Activated B cell treated with CpG ODN at 0.5 μM for 24 hours (primary cell): ENCODE results near the gene CNTFR. TPM values are rescaled to one million over a fixed set of nuclear protein-coding genes. Genes with fewer than 3 reads are reported as not detected.
A peak's percentile ranks its signal among the peaks of the same experiment; 100 is the strongest.

Source experiments
- ATAC-seq: fragments of 200-7000 bp; cut with Tn5 transposase; one replicate; pipeline ENCODE4 v1.10.0; 2021; ENCODE audit warnings: low read depth, mild to moderate bottlenecking, moderate library complexity
- CTCF ChIA-PET: fragments of 350-600 bp; sonication (Branson Sonifier 250); formaldehyde crosslinking; loops from one replicate; lab custom pipeline; 2021; ENCODE audit warnings: antibody characterized with exemption; lab: Charles Lee
- POLR2A ChIA-PET: fragments of 350-600 bp; sonication (Branson Sonifier 250); formaldehyde crosslinking; loops from one replicate; lab custom pipeline; 2021; ENCODE audit warnings: antibody characterized with exemption; lab: Charles Lee
- DNase-seq: peaks from one replicate; pipeline ENCODE4 v3.0.0; 2022
- H3K27ac Mint-ChIP-seq: one replicate; pipeline ENCODE4 v1.8.0; 2020; ENCODE audit warnings: mixed read lengths
- H3K27me3 Mint-ChIP-seq: one replicate; pipeline ENCODE4 v1.8.0; 2021; ENCODE audit warnings: mixed read lengths
- H3K36me3 Mint-ChIP-seq: one replicate; pipeline ENCODE4 v1.8.0; 2021; ENCODE audit warnings: low read depth, mixed read lengths
- H3K4me1 Mint-ChIP-seq: one replicate; pipeline ENCODE4 v1.8.0; 2021; ENCODE audit warnings: mixed read lengths
- H3K4me3 Mint-ChIP-seq: one replicate; pipeline ENCODE4 v1.8.0; 2020; ENCODE audit warnings: mild to moderate bottlenecking, mixed read lengths
- H3K9me3 Mint-ChIP-seq: one replicate; pipeline ENCODE4 v1.8.0; 2020; ENCODE audit warnings: mixed read lengths
- CTCF ChIP-seq: fragments of 200-600 bp; IDR thresholded peaks from one replicate; pipeline ENCODE4 v1.8.0; 2022; ENCODE audit warnings: antibody characterized with exemption, mild to moderate bottlenecking
- intact Hi-C: fragments of 100-400 bp; cut with micrococcal nuclease; formaldehyde crosslinking; loops from one replicate; pipeline ENCODE4 v1.15.1; 2024
- total RNA-seq: library from RNA; stranded (reverse); gene quantifications from 2 replicates; pipeline ENCODE4 v1.2.3, GENCODE V29; 2022

Gene CNTFR
- total RNA-seq, 1 donor from 2014 or later = not detected

DNA sequence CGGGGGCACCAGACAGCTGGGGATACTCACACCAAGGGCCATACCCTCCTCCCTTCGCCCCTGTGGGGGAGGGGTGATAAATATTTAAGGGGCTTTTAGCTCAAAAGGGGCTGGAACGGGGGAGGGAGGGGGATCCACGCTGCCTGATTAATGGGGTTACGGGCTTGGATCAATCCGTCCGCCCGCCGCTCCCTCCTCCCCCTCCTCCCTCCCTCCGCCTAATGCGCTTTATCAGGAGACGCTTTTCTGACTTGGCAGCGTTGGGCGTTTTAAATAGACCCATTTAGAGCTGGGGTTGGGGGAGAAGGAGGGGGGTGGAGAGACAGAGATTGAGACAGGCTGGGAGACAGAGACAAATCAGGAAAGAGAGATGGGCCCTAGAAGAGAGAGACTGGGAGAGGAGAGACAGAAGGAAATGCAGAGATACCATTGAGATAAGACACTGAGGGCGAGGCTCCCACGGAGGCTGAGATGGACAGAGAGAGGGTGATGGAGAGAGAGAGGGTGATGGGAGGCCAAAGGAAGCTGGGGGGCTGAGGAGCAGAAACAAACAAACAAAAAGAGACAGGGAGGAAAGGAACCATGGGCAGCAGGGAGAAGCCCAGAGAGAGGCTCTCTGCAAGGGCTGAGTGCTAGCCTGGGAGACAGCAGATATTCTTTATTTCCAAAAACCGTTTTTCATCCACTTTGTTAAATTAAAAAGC, 10.3 kb downstream of the CNTFR start:
- intact Hi-C loops = no loop called here
- POLR2A ChIA-PET = no interaction called here

DNA sequence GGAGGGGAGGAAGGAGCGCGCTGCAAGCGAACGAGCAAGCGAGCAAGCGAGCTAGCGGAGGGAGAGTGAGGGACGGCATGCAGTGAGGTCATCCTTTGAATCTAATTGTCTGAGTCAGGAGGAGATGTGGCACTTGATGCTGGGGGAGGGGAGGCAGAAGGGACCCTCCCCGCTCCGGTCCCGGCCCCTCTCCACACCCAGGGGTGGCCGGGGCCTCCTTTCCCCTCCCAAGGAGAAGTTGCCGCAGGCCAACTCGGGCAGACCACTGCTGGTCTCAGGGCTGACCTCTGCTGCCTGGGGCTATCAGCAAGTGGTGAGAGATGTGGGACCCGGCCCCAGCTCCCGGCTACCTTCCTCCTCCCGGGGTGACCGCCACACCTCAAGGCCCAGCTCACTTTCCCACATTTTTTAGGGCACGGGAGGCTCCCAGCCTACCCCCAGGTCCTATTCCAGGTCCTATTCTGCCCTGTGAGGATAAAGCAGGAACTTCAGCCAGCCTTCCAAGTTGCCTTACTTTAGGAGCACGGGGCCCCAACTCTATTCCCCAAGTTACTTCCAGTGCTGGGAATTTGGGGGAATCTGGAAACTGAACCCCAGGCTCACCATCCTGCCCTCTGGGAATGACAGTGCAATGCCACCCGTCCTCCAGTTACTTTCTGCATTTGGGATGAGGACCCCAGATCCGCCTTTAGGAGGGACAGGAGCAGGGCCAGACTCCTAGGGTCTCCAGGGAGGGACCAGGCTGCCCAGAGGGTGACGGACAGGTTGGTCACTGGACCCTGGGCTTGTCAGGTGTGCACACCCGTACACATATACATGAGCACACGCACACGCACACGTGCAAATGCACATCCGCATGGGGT, 11.1 kb downstream of the CNTFR start:
- ATAC-seq (peak; percentile 52), DNase-seq (no peak)
- intact Hi-C loops = no loop called here
- no peak overlapping the region for H3K4me3 Mint-ChIP-seq
- H3K9me3 Mint-ChIP-seq = no peaks in the 10 kb centered on the region
- ChIA-PET CTCF (interaction anchor here (1.7 kb wide), 1 partner anchor 13 kb away, joined by 5 read pairs; no protein-coding TSS in a partner anchor), POLR2A (no interaction called here)
- no peak overlapping the region for H3K27ac Mint-ChIP-seq
- H3K4me1 Mint-ChIP-seq = peaks cover 12% of the 10 kb centered on the region
- no peak for TF ChIP-seq CTCF
- no peaks in the 10 kb centered on the region for H3K36me3 Mint-ChIP-seq
- peaks cover 61% of the 10 kb centered on the region for H3K27me3 Mint-ChIP-seq

More for the DNA sequence above, 10.3 kb downstream of the CNTFR start:
- no peak for TF ChIP-seq CTCF
- H3K27ac Mint-ChIP-seq = no peak overlapping the region
- DNase-seq (no peak), ATAC-seq (no peak)
- H3K4me1 Mint-ChIP-seq = peaks cover 12% of the 10 kb centered on the region
- H3K9me3 Mint-ChIP-seq = no peaks in the 10 kb centered on the region
- peaks cover 65% of the 10 kb centered on the region for H3K27me3 Mint-ChIP-seq
- no peak overlapping the region for H3K4me3 Mint-ChIP-seq
- no peaks in the 10 kb centered on the region for H3K36me3 Mint-ChIP-seq
- CTCF ChIA-PET = interaction anchor here (1.7 kb wide), 1 partner anchor 12 kb away, joined by 5 read pairs; no protein-coding TSS in a partner anchor

DNA sequence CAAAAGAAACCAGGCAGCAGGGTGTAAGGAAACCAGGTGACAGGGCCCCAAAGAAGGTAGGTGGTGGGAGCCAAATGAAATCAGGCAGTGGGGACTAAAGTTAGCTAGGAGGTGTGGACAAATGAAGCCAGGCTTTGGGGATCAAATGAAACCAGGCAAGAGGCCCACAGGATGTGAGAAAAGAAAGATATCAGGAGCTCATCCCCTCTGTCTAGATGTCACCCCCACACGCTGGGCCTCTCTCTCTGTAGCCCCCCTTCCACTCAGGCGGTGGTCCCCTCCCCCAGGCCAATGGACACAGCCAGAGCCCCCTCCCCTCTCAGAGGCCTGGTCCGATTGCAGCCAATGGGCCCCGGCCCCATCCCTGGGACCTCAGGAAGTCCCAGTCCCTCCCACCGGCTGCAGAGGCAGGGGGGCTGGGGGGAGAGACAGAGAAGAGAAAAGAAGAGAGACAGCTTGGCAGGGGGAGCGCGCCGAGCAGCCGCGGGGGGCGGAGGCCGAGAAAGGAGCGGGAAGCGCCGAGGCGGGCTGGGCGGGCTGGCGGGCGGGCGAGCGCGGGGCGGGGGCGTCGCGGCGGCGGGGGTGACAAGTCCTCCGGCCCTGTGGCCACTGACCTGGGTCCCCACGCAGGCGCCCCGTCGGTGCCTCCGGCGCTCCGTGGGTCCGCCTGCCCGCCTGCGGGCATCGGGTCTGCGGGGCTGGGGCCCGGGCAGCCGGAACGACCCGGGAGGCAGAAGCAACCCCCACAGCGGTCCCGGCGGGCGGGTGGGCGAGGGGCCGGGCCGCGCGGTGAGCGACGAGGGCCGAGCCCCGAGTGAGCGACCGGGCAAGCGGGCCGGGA, 11.9 kb downstream of the CNTFR start:
- peak overlapping the region; percentile 70 for H3K4me3 Mint-ChIP-seq
- peaks cover 53% of the 10 kb centered on the region for H3K27me3 Mint-ChIP-seq
- no peak for TF ChIP-seq CTCF
- ATAC-seq (no peak), DNase-seq (no peak)
- peaks cover 12% of the 10 kb centered on the region for H3K4me1 Mint-ChIP-seq
- H3K36me3 Mint-ChIP-seq = no peaks in the 10 kb centered on the region
- ChIA-PET POLR2A (no interaction called here), CTCF (no interaction called here)
- H3K9me3 Mint-ChIP-seq = no peaks in the 10 kb centered on the region
- intact Hi-C loops = no loop called here
- no peak overlapping the region for H3K27ac Mint-ChIP-seq

GRCh38 chr9:34576597-34577399, 12.7 kb downstream of the CNTFR start:
- no peaks in the 10 kb centered on the region for H3K36me3 Mint-ChIP-seq
- H3K4me3 Mint-ChIP-seq = peak overlapping the region; percentile 70
- intact Hi-C loops = no loop called here
- no peak for ATAC-seq
- H3K9me3 Mint-ChIP-seq = no peaks in the 10 kb centered on the region
- no peak for TF ChIP-seq CTCF
- no peak overlapping the region for H3K27ac Mint-ChIP-seq
- peaks cover 52% of the 10 kb centered on the region for H3K27me3 Mint-ChIP-seq
- peaks cover 16% of the 10 kb centered on the region for H3K4me1 Mint-ChIP-seq
- POLR2A ChIA-PET = no interaction called here
- CTCF ChIA-PET = interaction anchor here (0.8 kb wide), 1 partner anchor 15 kb away, joined by 3 read pairs; no protein-coding TSS in a partner anchor
- no peak for DNase-seq
